ENCODE data around the gene SEMA7A. TPM values are rescaled to one million over a fixed set of nuclear protein-coding genes. Genes with fewer than 3 reads are reported as not detected.
"Not testable (repeated sequence)": the region's sequence is repeated elsewhere in the genome, so short reads cannot be mapped to it uniquely, and the experiment has no call there.

SEMA7A gene, protein sequence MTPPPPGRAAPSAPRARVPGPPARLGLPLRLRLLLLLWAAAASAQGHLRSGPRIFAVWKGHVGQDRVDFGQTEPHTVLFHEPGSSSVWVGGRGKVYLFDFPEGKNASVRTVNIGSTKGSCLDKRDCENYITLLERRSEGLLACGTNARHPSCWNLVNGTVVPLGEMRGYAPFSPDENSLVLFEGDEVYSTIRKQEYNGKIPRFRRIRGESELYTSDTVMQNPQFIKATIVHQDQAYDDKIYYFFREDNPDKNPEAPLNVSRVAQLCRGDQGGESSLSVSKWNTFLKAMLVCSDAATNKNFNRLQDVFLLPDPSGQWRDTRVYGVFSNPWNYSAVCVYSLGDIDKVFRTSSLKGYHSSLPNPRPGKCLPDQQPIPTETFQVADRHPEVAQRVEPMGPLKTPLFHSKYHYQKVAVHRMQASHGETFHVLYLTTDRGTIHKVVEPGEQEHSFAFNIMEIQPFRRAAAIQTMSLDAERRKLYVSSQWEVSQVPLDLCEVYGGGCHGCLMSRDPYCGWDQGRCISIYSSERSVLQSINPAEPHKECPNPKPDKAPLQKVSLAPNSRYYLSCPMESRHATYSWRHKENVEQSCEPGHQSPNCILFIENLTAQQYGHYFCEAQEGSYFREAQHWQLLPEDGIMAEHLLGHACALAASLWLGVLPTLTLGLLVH
- total RNA-seq = 1 to 10 TPM in 8 of 9 donors, under 1 TPM in 1; 0.81 to 7.5 (median 1.9) TPM
- under 1 TPM; 0.53 to 0.98 TPM for polyA plus RNA-seq
- long read RNA-seq, donor 1 = 0 reads
- long read RNA-seq, donor 2 = 0 reads
- long read RNA-seq, donor 3 = 0 reads

DNA sequence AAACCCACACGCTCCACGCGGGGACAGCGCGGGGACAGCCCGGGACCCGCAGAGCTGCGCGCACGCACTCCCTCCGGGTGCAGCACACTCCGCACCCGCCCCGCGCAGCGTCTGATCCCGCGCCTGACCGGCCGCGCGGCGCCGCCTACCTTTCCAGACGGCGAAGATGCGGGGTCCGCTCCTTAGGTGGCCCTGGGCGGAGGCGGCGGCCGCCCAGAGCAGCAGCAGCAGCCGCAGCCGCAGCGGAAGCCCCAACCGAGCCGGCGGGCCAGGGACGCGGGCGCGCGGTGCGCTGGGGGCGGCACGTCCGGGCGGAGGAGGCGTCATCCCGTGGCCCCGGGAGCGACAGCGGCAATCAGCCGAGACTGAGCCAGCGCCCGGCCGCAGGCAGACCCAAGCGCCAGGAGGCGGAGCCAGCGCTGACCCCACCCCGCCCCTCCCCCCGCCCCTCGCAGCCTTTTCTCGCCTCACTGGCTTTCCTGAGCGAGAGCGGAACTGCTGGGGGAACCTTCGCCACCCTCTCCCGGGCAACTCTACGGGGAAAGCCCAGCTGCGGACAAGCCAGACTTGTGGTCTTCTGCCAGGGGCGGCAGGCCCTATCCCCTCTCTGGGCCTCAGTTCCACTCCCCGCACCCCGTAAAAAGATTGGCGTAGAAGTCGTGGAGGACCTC, at the start of gene SEMA7A:
TSS of gene SEMA7A (minus strand) at position 367 of the 671 bp plus-strand sequence. CDS start at position 327, 40 bp downstream.
- peak within 1 kb of the TSS in 10 of 12 donors; percentile 49 to 79 (median 70) for H3K27ac ChIP-seq
- no peaks in the 10 kb centered on the region for H3K36me3 ChIP-seq
- peaks cover 0 to 38% (median 15%) of the 10 kb centered on the region in 12 donors for H3K4me1 ChIP-seq
- DNase-seq = peak; percentile 85 to 94 (median 87)
- peak within 1 kb of the TSS; percentile 50 to 94 (median 82) for H3K4me3 ChIP-seq
- peak in 1 of 2 donors; percentile 87 for TF ChIP-seq POLR2A (IDR thresholded peaks at IDR 0.05)
- peak in 2 of 12 donors; percentile 15 to 25 for TF ChIP-seq CTCF (IDR thresholded peaks at IDR 0.05)
- H3K27me3 ChIP-seq = peaks cover 0 to 13% (median 4%) of the 10 kb centered on the region in 9 donors
- 1 to 6% (median 2%) methylated on average over 29 to 75 of the region's 75 CpGs for WGBS, 4 donors
- peak; percentile 71 to 96 (median 93) for ATAC-seq
- intact Hi-C loops (cut with DNase I) = no loop called here
- H3K9me3 ChIP-seq = no peaks in the 10 kb centered on the region

- Histone ChIP-seq H3K4me1 (no peaks in the 10 kb centered on the region), H3K9me3 (no peaks in the 10 kb centered on the region), H3K4me3 (no peak overlapping the region), H3K36me3 (peaks cover 0 to 2% (median 0%) of the 10 kb centered on the region in 9 donors), H3K27me3 (no peaks in the 10 kb centered on the region), H3K27ac (no peak overlapping the region)
- 62 to 71% (median 63%) methylated on average over 3 of the region's 3 CpGs for WGBS, 4 donors
- no peak for DNase-seq
- intact Hi-C loops (cut with DNase I) = no loop called here
- TF ChIP-seq POLR2A (IDR thresholded peaks at IDR 0.05) (no peak), CTCF (IDR thresholded peaks at IDR 0.05) (no peak)
- no peak for ATAC-seq
These were observed 48.9 kb upstream of the SEMA7A start for GRCh38 chr15:74482661-74483060.

- intact Hi-C loops (cut with DNase I); H3K9me3 ChIP-seq; H3K4me3 ChIP-seq; H3K27me3 ChIP-seq; H3K27ac ChIP-seq; DNase-seq; H3K36me3 ChIP-seq; ATAC-seq; H3K4me1 ChIP-seq: not testable (repeated sequence)
- 95 to 98% (median 97%) methylated on average over 13 to 27 of the region's 27 CpGs for WGBS, 4 donors
These were observed 46.6 kb upstream of the SEMA7A start for GRCh38 chr15:74480364-74480763.

DNA sequence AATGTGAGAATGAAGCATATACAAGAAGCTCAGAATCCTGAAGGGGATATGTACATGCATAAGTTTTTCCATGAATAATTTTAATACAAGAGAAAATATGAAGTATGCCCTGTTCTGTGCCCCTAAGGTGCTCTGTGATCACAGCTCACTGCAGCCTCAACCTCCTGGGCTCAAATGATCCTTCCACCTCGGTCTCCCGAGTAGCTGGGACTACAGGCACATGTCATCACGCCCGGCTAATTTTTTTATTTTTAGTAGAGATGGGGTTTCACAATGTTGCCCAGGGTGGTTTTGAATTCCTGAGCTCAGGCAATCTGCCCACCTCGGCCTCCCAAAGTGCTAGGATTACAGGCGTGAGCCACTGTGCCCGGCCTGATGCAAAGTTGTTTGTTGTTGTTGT, 37.9 kb upstream of the SEMA7A start:
- H3K4me3 ChIP-seq; H3K27ac ChIP-seq; ATAC-seq; DNase-seq; H3K27me3 ChIP-seq; intact Hi-C loops (cut with DNase I); H3K4me1 ChIP-seq; H3K9me3 ChIP-seq: not testable (repeated sequence)
- H3K36me3 ChIP-seq = peaks cover 0 to 14% (median 0%) of the 10 kb centered on the region in 9 donors
- WGBS, 4 donors = 96 to 98% (median 97%) methylated on average over 7 of the region's 7 CpGs
